Measurements from ENCODE around the gene SPATA6L.

DNA sequence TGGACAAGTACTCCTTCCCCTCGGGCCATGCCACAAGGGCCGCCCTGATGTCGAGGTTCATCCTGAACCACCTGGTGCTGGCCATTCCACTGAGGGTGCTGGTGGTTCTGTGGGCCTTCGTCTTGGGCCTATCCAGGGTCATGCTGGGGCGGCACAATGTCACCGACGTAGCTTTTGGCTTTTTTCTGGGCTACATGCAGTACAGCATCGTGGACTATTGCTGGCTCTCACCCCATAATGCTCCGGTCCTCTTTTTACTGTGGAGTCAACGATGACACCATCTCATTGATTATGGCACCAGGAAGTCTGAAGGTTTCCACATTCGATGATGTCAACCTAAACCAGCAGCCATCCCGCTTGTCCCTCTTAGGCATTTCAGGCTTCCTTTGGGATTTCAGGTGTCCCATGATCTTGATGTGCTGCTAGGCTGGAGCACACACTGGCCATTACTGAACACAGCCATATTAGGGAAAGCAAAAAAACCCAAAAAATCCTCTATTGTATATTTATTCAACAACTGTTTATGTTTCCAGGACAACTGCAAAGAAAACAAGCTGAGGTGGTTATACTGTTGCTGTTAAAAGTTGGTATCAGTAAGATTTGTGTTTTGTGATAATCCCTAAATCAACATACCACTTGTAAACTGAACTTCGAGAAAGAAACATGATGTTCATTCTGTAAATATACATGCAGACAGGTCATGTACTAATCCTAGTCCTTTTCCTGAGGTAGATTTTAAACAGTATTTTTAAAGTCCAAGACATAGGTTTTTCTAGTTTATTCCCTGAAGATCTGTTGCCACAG, 3.1 kb downstream of the SPATA6L start:
- TF ChIP-seq, protein P1, sequence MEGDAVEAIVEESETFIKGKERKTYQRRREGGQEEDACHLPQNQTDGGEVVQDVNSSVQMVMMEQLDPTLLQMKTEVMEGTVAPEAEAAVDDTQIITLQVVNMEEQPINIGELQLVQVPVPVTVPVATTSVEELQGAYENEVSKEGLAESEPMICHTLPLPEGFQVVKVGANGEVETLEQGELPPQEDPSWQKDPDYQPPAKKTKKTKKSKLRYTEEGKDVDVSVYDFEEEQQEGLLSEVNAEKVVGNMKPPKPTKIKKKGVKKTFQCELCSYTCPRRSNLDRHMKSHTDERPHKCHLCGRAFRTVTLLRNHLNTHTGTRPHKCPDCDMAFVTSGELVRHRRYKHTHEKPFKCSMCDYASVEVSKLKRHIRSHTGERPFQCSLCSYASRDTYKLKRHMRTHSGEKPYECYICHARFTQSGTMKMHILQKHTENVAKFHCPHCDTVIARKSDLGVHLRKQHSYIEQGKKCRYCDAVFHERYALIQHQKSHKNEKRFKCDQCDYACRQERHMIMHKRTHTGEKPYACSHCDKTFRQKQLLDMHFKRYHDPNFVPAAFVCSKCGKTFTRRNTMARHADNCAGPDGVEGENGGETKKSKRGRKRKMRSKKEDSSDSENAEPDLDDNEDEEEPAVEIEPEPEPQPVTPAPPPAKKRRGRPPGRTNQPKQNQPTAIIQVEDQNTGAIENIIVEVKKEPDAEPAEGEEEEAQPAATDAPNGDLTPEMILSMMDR (IDR thresholded peaks at IDR 0.05): no peak
- TF ChIP-seq POLR2A (IDR thresholded peaks at IDR 0.05): peak in 2 of 3 donors; percentile 62 to 74

Data from body of pancreas (tissue), 4 donors.